PC-3 (cell line): ENCODE data around the gene PPM1B. TPM values are rescaled to one million over a fixed set of nuclear protein-coding genes. Genes with fewer than 3 reads are reported as not detected.

Source experiments
- ATAC-seq: fragments of 200-7000 bp; cut with Tn5 transposase; 2 replicates; pipeline ENCODE4 v1.9.1; 2020; ENCODE audit warnings: mild to moderate bottlenecking, moderate library complexity
- BruUV-seq: library from RNA; stranded (reverse); fragments of 400-500 nt; replicated peaks from 2 replicates; lab custom pipeline; 2021; lab: Mats Ljungman, UMichigan
- CTCF ChIA-PET: fragments of 300-600 bp; sonication (Branson Sonifier 250); formaldehyde crosslinking; loops from one replicate; lab custom pipeline; 2022; ENCODE audit warnings: antibody characterized with exemption; lab: Charles Lee
- POLR2A ChIA-PET: fragments of 300-600 bp; sonication (Branson Sonifier 250); formaldehyde crosslinking; loops from one replicate; lab custom pipeline; 2022; ENCODE audit warnings: antibody characterized with exemption; ENCODE audit not compliant: unreplicated experiment; lab: Charles Lee
- DNase-seq: peaks from one replicate; pipeline ENCODE4 v3.0.0-alpha.2; 2015
- H2AFZ ChIP-seq: fragments of 300-600 bp; sonication (generic); 2 replicates; pipeline ENCODE4 v1.6.0; 2016; ENCODE audit warnings: antibody characterized with exemption, low read length
- H3F3A ChIP-seq: fragments of 300-600 bp; sonication (generic); one replicate; pipeline ENCODE4 v1.6.0; 2017; ENCODE audit warnings: antibody characterized with exemption, low read length, control low read depth, mild to moderate bottlenecking; ENCODE audit not compliant: unreplicated experiment
- H3K27ac ChIP-seq: fragments of 300-600 bp; sonication (generic); 2 replicates; pipeline ENCODE4 v1.5.1; 2016; ENCODE audit warnings: mild to moderate bottlenecking, low read length
- H3K27me3 ChIP-seq: fragments of 300-600 bp; sonication (generic); 2 replicates; pipeline ENCODE4 v1.6.1; 2016; ENCODE audit warnings: low read length, mixed read lengths
- H3K36me3 ChIP-seq: fragments of 300-600 bp; sonication (generic); 2 replicates; pipeline ENCODE4 v1.6.1; 2016; ENCODE audit warnings: low read depth, mixed run types, low read length, mixed read lengths
- H3K4me1 ChIP-seq: fragments of 300-600 bp; sonication (generic); 2 replicates; pipeline ENCODE4 v1.5.1; 2016; ENCODE audit warnings: low read length; ENCODE audit not compliant: insufficient read depth
- H3K4me2 ChIP-seq: fragments of 300-600 bp; sonication (generic); 2 replicates; pipeline ENCODE4 v1.6.0; 2016; ENCODE audit warnings: low read length
- H3K4me3 ChIP-seq: fragments of 300-600 bp; sonication (generic); 2 replicates; pipeline ENCODE4 v1.5.1; 2016; ENCODE audit warnings: mild to moderate bottlenecking, low read length, mixed read lengths
- H3K79me2 ChIP-seq: fragments of 300-600 bp; sonication (generic); 2 replicates; pipeline ENCODE4 v1.6.1; 2017; ENCODE audit warnings: low read length, mixed read lengths
- H3K9ac ChIP-seq: fragments of 300-600 bp; sonication (generic); 2 replicates; pipeline ENCODE4 v1.6.0; 2016; ENCODE audit warnings: mild to moderate bottlenecking, low read length
- H3K9me2 ChIP-seq: fragments of 300-600 bp; sonication (generic); replicated peaks from 2 replicates; pipeline ENCODE4 v1.6.1; 2016; ENCODE audit warnings: mixed run types, low read length, mixed read lengths
- H3K9me3 ChIP-seq: fragments of 300-600 bp; sonication (generic); 2 replicates; pipeline ENCODE4 v1.6.1; 2016; ENCODE audit warnings: low read length, mixed read lengths
- H4K20me1 ChIP-seq: fragments of 300-600 bp; sonication (generic); 2 replicates; pipeline ENCODE4 v1.6.1; 2016; ENCODE audit warnings: low read length, mixed read lengths
- EZH2 ChIP-seq: fragments of 300-600 bp; sonication (generic); IDR thresholded peaks from one replicate; pipeline ENCODE4 v1.6.1; 2017; ENCODE audit warnings: antibody characterized with exemption, mild to moderate bottlenecking, low read length; ENCODE audit not compliant: unreplicated experiment
- EZH2phosphoT487 ChIP-seq: fragments of 300-600 bp; sonication (generic); IDR thresholded peaks from 2 replicates; pipeline ENCODE4 v1.6.1; 2018; ENCODE audit warnings: mild to moderate bottlenecking, antibody characterized with exemption, low read length, borderline replicate concordance
- intact Hi-C: fragments of 100-400 bp; cut with micrococcal nuclease; formaldehyde crosslinking; loops from 2 replicates; pipeline ENCODE4 v1.9.0; 2023
- total RNA-seq: library from RNA; depleted of rRNA; stranded (reverse); fragments of >200 nt; gene quantifications from 2 replicates; pipeline ENCODE4 v1.2.3, GENCODE V29; 2014
- TF ChIP-seq, protein P1 (sequence below): fragments of 300-600 bp; sonication (generic); conservative IDR thresholded peaks from 2 replicates; pipeline ENCODE4 v1.5.1; 2017; ENCODE audit warnings: antibody characterized with exemption, low read depth, mild to moderate bottlenecking, low read length

The PPM1B gene
- total RNA-seq, 1 experiment from 2014 or later, result 17.6 TPM

DNA sequence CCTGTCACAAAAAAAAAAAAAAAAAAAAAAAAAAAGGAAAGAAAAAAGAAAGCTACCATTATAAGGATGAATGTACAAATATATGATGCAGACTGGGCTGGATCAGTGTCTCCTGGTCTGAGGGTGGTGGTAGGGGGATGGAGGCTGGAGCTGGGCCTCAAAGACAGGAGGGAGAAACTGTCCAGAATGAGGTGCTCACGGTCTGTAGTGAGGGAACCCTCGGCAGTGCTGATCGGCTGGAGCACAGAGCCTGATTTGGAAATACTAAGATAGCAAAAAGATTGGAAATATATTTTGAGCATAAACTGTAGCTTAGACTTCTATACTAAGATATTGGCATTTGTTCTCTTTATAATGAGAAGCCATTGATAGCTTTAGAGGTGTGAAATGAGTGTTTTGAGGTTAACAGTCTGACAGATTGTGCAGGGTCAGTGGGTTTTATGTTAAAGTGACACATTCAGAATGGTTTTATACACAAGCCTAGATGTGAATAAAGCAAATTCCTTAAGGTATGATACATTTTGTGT lies 98.7 kb downstream of the PPM1B start:
- H3K9ac ChIP-seq, result no peak overlapping the region
- H3K36me3 ChIP-seq, result no peaks in the 10 kb centered on the region
- H2AFZ ChIP-seq, result no peak overlapping the region
- no peaks in the 10 kb centered on the region for H3K79me2 ChIP-seq
- no peak overlapping the region for H3K4me3 ChIP-seq
- H3K4me2 ChIP-seq, result no peak overlapping the region
- no peaks in the 10 kb centered on the region for H3K9me2 ChIP-seq
- H3K9me3 ChIP-seq, result no peaks in the 10 kb centered on the region
- no peaks in the 10 kb centered on the region for H3F3A ChIP-seq
- TF ChIP-seq EZH2 (no peak), EZH2phosphoT487 (no peak)
- TF ChIP-seq, protein P1, sequence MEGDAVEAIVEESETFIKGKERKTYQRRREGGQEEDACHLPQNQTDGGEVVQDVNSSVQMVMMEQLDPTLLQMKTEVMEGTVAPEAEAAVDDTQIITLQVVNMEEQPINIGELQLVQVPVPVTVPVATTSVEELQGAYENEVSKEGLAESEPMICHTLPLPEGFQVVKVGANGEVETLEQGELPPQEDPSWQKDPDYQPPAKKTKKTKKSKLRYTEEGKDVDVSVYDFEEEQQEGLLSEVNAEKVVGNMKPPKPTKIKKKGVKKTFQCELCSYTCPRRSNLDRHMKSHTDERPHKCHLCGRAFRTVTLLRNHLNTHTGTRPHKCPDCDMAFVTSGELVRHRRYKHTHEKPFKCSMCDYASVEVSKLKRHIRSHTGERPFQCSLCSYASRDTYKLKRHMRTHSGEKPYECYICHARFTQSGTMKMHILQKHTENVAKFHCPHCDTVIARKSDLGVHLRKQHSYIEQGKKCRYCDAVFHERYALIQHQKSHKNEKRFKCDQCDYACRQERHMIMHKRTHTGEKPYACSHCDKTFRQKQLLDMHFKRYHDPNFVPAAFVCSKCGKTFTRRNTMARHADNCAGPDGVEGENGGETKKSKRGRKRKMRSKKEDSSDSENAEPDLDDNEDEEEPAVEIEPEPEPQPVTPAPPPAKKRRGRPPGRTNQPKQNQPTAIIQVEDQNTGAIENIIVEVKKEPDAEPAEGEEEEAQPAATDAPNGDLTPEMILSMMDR, result no peak
- DNase-seq (no peak), ATAC-seq (no peak; the same call in 1 of the 2 replicates)
- H4K20me1 ChIP-seq, result no peaks in the 10 kb centered on the region
- no TSS peak for BruUV-seq
- CTCF ChIA-PET, result interaction anchor here (0.6 kb wide), 1 partner anchor 26 kb away, joined by 8 read pairs; no protein-coding TSS in a partner anchor
- H3K27ac ChIP-seq, result no peak overlapping the region
- POLR2A ChIA-PET, result interaction anchor here (0.6 kb wide), 1 partner anchor 22 kb away, joined by 4 read pairs; no protein-coding TSS in a partner anchor
- no peaks in the 10 kb centered on the region for H3K27me3 ChIP-seq
- intact Hi-C loops, result no loop called here
- peaks cover 16% of the 10 kb centered on the region for H3K4me1 ChIP-seq

DNA sequence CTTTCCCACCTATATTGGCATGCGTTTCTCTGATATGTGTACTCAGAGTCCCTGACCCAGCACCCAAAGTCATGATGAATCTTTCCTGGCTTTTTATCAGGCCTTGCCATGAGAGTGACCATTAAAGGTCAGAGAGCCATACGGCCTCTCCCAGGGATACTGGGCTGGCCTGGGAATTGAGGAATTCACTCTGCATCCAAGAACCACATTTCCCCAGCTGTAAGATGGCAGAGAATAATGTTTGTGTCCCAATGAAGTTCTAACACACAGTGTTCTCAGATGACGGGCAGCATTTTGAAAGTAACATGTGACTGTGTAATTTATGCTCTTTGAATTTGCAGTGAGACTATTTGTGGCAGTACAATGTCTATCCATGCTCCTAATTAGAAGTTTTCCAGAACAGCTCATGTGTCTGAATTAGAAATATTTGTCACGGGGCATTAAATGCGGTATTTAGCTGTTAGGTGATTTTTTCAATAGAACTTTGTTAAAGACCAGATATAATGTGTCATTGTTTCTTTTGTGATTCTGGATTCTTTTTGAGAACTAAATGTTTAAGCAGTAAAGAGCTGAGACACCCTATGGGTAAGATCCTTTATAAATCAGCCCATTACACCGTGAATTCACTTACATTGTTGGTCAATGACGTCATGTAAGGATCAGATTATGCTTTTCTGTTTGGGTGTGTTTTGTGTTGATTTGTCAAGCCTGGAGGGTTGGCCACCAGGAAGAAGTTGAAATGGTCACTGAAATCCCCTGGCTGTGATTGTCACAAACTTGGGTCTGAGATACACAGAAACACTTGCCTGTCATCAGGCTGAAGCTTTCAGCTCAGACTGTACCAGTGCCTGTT lies 99.3 kb downstream of the PPM1B start:
- DNase-seq (peak; percentile 51), ATAC-seq (peak; percentile 53; the same call in 1 of the 2 replicates)
- Histone ChIP-seq H3K27me3 (no peaks in the 10 kb centered on the region), H3K9me2 (no peaks in the 10 kb centered on the region), H3K9me3 (no peaks in the 10 kb centered on the region), H3K4me1 (peaks cover 16% of the 10 kb centered on the region), H2AFZ (0 out of 2 replicates have a peak overlapping the region, but pooled peaks have one; percentile 3), H3F3A (no peaks in the 10 kb centered on the region), H3K79me2 (no peaks in the 10 kb centered on the region), H3K27ac (no peak overlapping the region), H3K9ac (no peak overlapping the region), H3K36me3 (no peaks in the 10 kb centered on the region), H3K4me3 (no peak overlapping the region), H3K4me2 (no peak overlapping the region), H4K20me1 (no peaks in the 10 kb centered on the region)
- no TSS peak for BruUV-seq
- ChIA-PET POLR2A (no interaction called here), CTCF (interaction anchor here (0.6 kb wide), 1 partner anchor 27 kb away, joined by 8 read pairs; no protein-coding TSS in a partner anchor)
- TF ChIP-seq EZH2phosphoT487, result no peak
- TF ChIP-seq, protein P1, result no peak
- TF ChIP-seq EZH2, result no peak
- intact Hi-C loops, result no loop called here
